ENCODE data around the gene GALNT15. TPM values are rescaled to one million over a fixed set of nuclear protein-coding genes. Genes with fewer than 3 reads are reported as not detected.

The GALNT15 gene
- total and polyA plus RNA-seq, 4 donors = under 0.01 to 2.8 (median 1.3) TPM

- H3K27me3 ChIP-seq (ENCODE audit: control insufficient read depth in 4 of 4, insufficient read depth in 4 of 4, low read length in 3 of 4) = no peaks in the 10 kb centered on the region
- DNase-seq (ENCODE audit: low spot score) = no peak
Measured at GRCh38 chr3:16183601-16184270, 9.3 kb downstream of the GALNT15 start.

More at GRCh38 chr3:16183601-16184270, 9.3 kb downstream of the GALNT15 start:
- no peak overlapping the region for H3K9ac ChIP-seq (ENCODE audit: low read depth in 1 of 2, low read length in 2 of 2)
- TF ChIP-seq SP1 (IDR thresholded peaks at IDR 0.05) = no peak
- no peak for TF ChIP-seq NR2F2 (IDR thresholded peaks at IDR 0.05)
- no peak for TF ChIP-seq YY1 (IDR thresholded peaks at IDR 0.05)
- TF ChIP-seq, protein P1, sequence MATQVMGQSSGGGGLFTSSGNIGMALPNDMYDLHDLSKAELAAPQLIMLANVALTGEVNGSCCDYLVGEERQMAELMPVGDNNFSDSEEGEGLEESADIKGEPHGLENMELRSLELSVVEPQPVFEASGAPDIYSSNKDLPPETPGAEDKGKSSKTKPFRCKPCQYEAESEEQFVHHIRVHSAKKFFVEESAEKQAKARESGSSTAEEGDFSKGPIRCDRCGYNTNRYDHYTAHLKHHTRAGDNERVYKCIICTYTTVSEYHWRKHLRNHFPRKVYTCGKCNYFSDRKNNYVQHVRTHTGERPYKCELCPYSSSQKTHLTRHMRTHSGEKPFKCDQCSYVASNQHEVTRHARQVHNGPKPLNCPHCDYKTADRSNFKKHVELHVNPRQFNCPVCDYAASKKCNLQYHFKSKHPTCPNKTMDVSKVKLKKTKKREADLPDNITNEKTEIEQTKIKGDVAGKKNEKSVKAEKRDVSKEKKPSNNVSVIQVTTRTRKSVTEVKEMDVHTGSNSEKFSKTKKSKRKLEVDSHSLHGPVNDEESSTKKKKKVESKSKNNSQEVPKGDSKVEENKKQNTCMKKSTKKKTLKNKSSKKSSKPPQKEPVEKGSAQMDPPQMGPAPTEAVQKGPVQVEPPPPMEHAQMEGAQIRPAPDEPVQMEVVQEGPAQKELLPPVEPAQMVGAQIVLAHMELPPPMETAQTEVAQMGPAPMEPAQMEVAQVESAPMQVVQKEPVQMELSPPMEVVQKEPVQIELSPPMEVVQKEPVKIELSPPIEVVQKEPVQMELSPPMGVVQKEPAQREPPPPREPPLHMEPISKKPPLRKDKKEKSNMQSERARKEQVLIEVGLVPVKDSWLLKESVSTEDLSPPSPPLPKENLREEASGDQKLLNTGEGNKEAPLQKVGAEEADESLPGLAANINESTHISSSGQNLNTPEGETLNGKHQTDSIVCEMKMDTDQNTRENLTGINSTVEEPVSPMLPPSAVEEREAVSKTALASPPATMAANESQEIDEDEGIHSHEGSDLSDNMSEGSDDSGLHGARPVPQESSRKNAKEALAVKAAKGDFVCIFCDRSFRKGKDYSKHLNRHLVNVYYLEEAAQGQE (IDR thresholded peaks at IDR 0.05) = no peak
- TF ChIP-seq TAF1 (conservative IDR thresholded peaks at IDR 0.05) = no peak
- no peak for TF ChIP-seq HNF4G (IDR thresholded peaks at IDR 0.05)
- no peak for TF ChIP-seq MAX (IDR thresholded peaks at IDR 0.05)
- TF ChIP-seq FOXA2 (IDR thresholded peaks at IDR 0.05) = no peak
- no peak for TF ChIP-seq JUND (IDR thresholded peaks at IDR 0.05)
- no peak for TF ChIP-seq CTCF (IDR thresholded peaks at IDR 0.05; ENCODE audit: low read depth, low read length, missing input control)
- TF ChIP-seq, protein P2, sequence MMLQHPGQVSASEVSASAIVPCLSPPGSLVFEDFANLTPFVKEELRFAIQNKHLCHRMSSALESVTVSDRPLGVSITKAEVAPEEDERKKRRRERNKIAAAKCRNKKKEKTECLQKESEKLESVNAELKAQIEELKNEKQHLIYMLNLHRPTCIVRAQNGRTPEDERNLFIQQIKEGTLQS (IDR thresholded peaks at IDR 0.05) = no peak
- TF ChIP-seq ZBTB33 (IDR thresholded peaks at IDR 0.05) = no peak
- no peak for TF ChIP-seq HNF4A (conservative IDR thresholded peaks at IDR 0.05)
- no peak for TF ChIP-seq EGR1 (IDR thresholded peaks at IDR 0.05; ENCODE audit: low read depth in 2 of 2)
- no peak for TF ChIP-seq FOXA1 (IDR thresholded peaks at IDR 0.05)
- no peak for TF ChIP-seq GABPA (IDR thresholded peaks at IDR 0.05 in 1 of 2, conservative IDR thresholded peaks at IDR 0.05 in 1 of 2)
- no peak for TF ChIP-seq RXRA (IDR thresholded peaks at IDR 0.05)
- no peak for TF ChIP-seq RAD21 (IDR thresholded peaks at IDR 0.05)
- H3K4me3 ChIP-seq (ENCODE audit: low read depth in 1 of 3, low read length in 3 of 3) = no peak overlapping the region
- WGBS = 84% methylated on average over 7 of the region's 7 CpGs
- H3K9me3 ChIP-seq (ENCODE audit: control insufficient read depth in 4 of 4, low read length in 3 of 4) = no peaks in the 10 kb centered on the region
- H3K4me1 ChIP-seq (ENCODE audit: control insufficient read depth in 4 of 4, insufficient read depth in 4 of 4, low read length in 3 of 4) = no peaks in the 10 kb centered on the region
- no peaks in the 10 kb centered on the region for H3K36me3 ChIP-seq (ENCODE audit: control insufficient read depth in 4 of 4, insufficient read depth in 3 of 4, low read depth in 1 of 4, low read length in 3 of 4)
- no peak overlapping the region for H3K27ac ChIP-seq (ENCODE audit: low read depth in 1 of 2, low read length in 2 of 2)

Data from liver (tissue), 9 donors.